ENCODE results near the gene ATP7B. TPM values are rescaled to one million over a fixed set of nuclear protein-coding genes. Genes with fewer than 3 reads are reported as not detected.
"Not testable (repeated sequence)": the region's sequence is repeated elsewhere in the genome, so short reads cannot be mapped to it uniquely, and the experiment has no call there.

Gene ATP7B
- total RNA-seq, 2 donors from 2014 or later: 4.3 to 6.5 TPM

- no peaks in the 10 kb centered on the region for H3K9me3 ChIP-seq
- H3K36me3 ChIP-seq: no peaks in the 10 kb centered on the region
- TF ChIP-seq, protein P1, sequence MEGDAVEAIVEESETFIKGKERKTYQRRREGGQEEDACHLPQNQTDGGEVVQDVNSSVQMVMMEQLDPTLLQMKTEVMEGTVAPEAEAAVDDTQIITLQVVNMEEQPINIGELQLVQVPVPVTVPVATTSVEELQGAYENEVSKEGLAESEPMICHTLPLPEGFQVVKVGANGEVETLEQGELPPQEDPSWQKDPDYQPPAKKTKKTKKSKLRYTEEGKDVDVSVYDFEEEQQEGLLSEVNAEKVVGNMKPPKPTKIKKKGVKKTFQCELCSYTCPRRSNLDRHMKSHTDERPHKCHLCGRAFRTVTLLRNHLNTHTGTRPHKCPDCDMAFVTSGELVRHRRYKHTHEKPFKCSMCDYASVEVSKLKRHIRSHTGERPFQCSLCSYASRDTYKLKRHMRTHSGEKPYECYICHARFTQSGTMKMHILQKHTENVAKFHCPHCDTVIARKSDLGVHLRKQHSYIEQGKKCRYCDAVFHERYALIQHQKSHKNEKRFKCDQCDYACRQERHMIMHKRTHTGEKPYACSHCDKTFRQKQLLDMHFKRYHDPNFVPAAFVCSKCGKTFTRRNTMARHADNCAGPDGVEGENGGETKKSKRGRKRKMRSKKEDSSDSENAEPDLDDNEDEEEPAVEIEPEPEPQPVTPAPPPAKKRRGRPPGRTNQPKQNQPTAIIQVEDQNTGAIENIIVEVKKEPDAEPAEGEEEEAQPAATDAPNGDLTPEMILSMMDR (IDR thresholded peaks at IDR 0.05): no peak
- no peaks in the 10 kb centered on the region for H3K4me1 ChIP-seq
- no peak for DNase-seq (ENCODE audit: low spot score)
- no peak overlapping the region for H3K4me3 ChIP-seq
- no peaks in the 10 kb centered on the region for H3K27me3 ChIP-seq
- no peak overlapping the region for H3K27ac ChIP-seq
These were observed 24.8 kb upstream of the ATP7B start for GRCh38 chr13:52036037-52036436.

DNA sequence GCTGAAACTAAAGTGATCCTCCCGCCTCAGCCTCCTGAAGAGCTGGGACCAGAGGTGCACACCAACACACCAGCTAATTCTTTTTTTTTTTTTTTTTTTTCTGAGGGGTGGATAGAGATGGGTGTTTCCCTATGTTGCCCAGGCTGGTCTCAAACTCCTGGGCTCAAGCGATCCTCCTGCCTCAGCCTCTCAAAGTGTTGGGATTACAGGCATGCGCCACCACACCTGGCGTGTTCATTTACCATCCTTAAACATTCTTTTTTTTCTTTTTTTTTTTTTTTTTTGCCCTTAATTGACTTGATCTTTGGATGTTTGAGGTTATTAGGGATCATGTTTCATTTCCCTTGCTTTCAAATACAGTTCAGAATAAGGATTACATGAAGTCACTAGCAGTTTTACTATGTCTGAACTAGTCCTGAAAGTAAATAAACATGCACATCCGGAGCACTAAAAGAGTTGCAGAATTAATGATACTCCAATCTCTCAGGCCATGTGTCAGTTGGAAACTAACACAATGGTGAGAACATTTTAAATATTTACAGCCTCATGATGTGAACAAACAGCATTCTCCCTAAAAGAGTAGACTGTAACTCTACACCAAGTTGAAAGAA is 23.5 kb upstream of the ATP7B start:
- H3K27me3 ChIP-seq: no peaks in the 10 kb centered on the region
- H3K9me3 ChIP-seq: no peaks in the 10 kb centered on the region
- H3K27ac ChIP-seq: no peak overlapping the region
- H3K36me3 ChIP-seq: no peaks in the 10 kb centered on the region
- no peak for DNase-seq (ENCODE audit: low spot score)
- H3K4me1 ChIP-seq: no peaks in the 10 kb centered on the region
- no peak overlapping the region for H3K4me3 ChIP-seq
- TF ChIP-seq, protein P1 (IDR thresholded peaks at IDR 0.05): no peak

- H3K9me3 ChIP-seq: no peaks in the 10 kb centered on the region
- no peak overlapping the region for H3K4me3 ChIP-seq
- TF ChIP-seq, protein P1 (IDR thresholded peaks at IDR 0.05): no peak
- DNase-seq (ENCODE audit: low spot score): no peak
- peaks cover 10% of the 10 kb centered on the region for H3K36me3 ChIP-seq
- no peaks in the 10 kb centered on the region for H3K27me3 ChIP-seq
- no peaks in the 10 kb centered on the region for H3K4me1 ChIP-seq
- H3K27ac ChIP-seq: no peak overlapping the region
These were observed 21.8 kb upstream of the ATP7B start for GRCh38 chr13:52033039-52033438.

DNA sequence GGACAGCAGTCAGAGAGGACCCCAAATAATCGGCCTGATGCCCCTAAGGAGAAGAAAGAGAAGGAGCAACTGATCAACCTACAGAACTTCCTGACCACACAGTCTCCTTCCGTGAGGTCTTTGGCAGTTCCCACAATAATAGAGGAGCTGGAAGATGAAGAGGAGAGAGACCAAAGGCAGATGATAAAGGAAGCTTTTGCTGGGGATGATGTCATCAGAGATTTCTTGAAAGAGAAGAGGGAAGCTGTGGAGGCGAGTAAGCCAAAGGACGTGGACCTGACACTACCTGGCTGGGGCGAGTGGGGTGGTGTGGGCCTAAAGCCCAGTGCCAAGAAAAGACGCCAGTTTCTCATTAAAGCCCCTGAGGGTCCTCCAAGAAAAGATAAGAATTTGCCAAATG is 19.2 kb upstream of the ATP7B start:
- not testable (repeated sequence) for H3K4me3 ChIP-seq

GRCh38 chr13:52029569-52029968 is 18.3 kb upstream of the ATP7B start:
- Histone ChIP-seq H3K27ac (no peak overlapping the region), H3K4me1 (no peaks in the 10 kb centered on the region), H3K9me3 (no peaks in the 10 kb centered on the region), H3K4me3 (no peak overlapping the region), H3K36me3 (peaks cover 10% of the 10 kb centered on the region), H3K27me3 (no peaks in the 10 kb centered on the region)
- DNase-seq (ENCODE audit: low spot score): no peak
- TF ChIP-seq, protein P1 (IDR thresholded peaks at IDR 0.05): no peak

More for the DNA sequence above, 19.2 kb upstream of the ATP7B start:
- not testable (repeated sequence) for H3K9me3 ChIP-seq; DNase-seq (ENCODE audit: low spot score); H3K4me1 ChIP-seq; H3K27ac ChIP-seq; H3K27me3 ChIP-seq
- peaks cover 10% of the 10 kb centered on the region for H3K36me3 ChIP-seq

GRCh38 chr13:52027832-52028231 is 16.6 kb upstream of the ATP7B start:
- H3K27me3 ChIP-seq: no peaks in the 10 kb centered on the region
- H3K36me3 ChIP-seq: peaks cover 10% of the 10 kb centered on the region
- TF ChIP-seq, protein P1 (IDR thresholded peaks at IDR 0.05): no peak
- no peak overlapping the region for H3K27ac ChIP-seq
- no peaks in the 10 kb centered on the region for H3K4me1 ChIP-seq
- DNase-seq (ENCODE audit: low spot score): no peak
- H3K4me3 ChIP-seq: no peak overlapping the region
- no peaks in the 10 kb centered on the region for H3K9me3 ChIP-seq

Measured in right atrium auricular region (tissue), 2 donors.